ENCODE data around the gene SIGLEC11.

- TF ChIP-seq CTCF (IDR thresholded peaks at IDR 0.05) = no peak
- TF ChIP-seq POLR2A (IDR thresholded peaks at IDR 0.05) = no peak
These were observed 24.9 kb upstream of the SIGLEC11 start for GRCh38 chr19:49985871-49986270.
